ENCODE data around the gene MICAL1.

The MICAL1 gene

GRCh38 chr6:109455437-109456110, at the start of gene MICAL1:
Gene MICAL1 (minus strand): TSS chr6:109455772. CDS start chr6:109454196, 1,576 bp downstream.
- DNase-seq = peak; percentile 65

- no peak for DNase-seq
Observed at GRCh38 chr6:109503327-109504224, 48.0 kb upstream of the MICAL1 start.

- no peak for DNase-seq
Observed at GRCh38 chr6:109498936-109499335, 43.4 kb upstream of the MICAL1 start.

- DNase-seq = no peak
Observed at GRCh38 chr6:109498052-109498451, 42.5 kb upstream of the MICAL1 start.

GRCh38 chr6:109496036-109496772, 40.6 kb upstream of the MICAL1 start:
- no peak for DNase-seq

- DNase-seq = no peak
Observed at GRCh38 chr6:109493865-109494264, 38.3 kb upstream of the MICAL1 start.

- peak; percentile 23 for DNase-seq
Observed at GRCh38 chr6:109491207-109491938, 35.8 kb upstream of the MICAL1 start.

GRCh38 chr6:109490713-109491112, 35.1 kb upstream of the MICAL1 start:
- no peak for DNase-seq

GRCh38 chr6:109488001-109488400, 32.4 kb upstream of the MICAL1 start:
- no peak for DNase-seq

GRCh38 chr6:109486068-109486467, 30.5 kb upstream of the MICAL1 start:
- DNase-seq = no peak

- no peak for DNase-seq
Observed at GRCh38 chr6:109485266-109485935, 29.8 kb upstream of the MICAL1 start.

GRCh38 chr6:109484122-109484521, 28.6 kb upstream of the MICAL1 start:
- DNase-seq = no peak

GRCh38 chr6:109483735-109484057, 28.1 kb upstream of the MICAL1 start:
- no peak for DNase-seq

- peak; percentile 84 for DNase-seq
Observed at GRCh38 chr6:109482905-109483734, 27.5 kb upstream of the MICAL1 start, which contains the start of gene ZBTB24. Gene ZBTB24 (minus strand): TSS chr6:109483219. CDS start chr6:109482026, 1,193 bp downstream.

GRCh38 chr6:109480993-109481480, 25.5 kb upstream of the MICAL1 start:
- no peak for DNase-seq

- no peak for DNase-seq
Observed at GRCh38 chr6:109478841-109479624, 23.5 kb upstream of the MICAL1 start.

- DNase-seq = no peak
Observed at GRCh38 chr6:109478222-109478805, 22.7 kb upstream of the MICAL1 start.

GRCh38 chr6:109477725-109478124, 22.2 kb upstream of the MICAL1 start:
- no peak for DNase-seq

- no peak for DNase-seq
Observed at GRCh38 chr6:109477184-109477583, 21.6 kb upstream of the MICAL1 start.

- no peak for DNase-seq
Observed at GRCh38 chr6:109475625-109476024, 20.1 kb upstream of the MICAL1 start.

All from activated gamma-delta T cell treated with Interleukin-2 at 50 U/mL for 16 hours (primary cell).